HG03103 (cell line): ENCODE data around the gene PANX3.

Experiments
- ATAC-seq: cut with Tn5 transposase; IDR thresholded peaks from one replicate; pipeline ENCODE4 v1.9.1; 2021; ENCODE audit warnings: low read depth; ENCODE audit not compliant: unreplicated experiment

The PANX3 gene

GRCh38 chr11:124656774-124657630 lies 45.8 kb downstream of the PANX3 start:
- no peak for ATAC-seq

GRCh38 chr11:124657904-124658303 lies 46.7 kb downstream of the PANX3 start:
- ATAC-seq, result no peak

- no peak for ATAC-seq
These were observed 47.3 kb downstream of the PANX3 start for GRCh38 chr11:124658501-124658900.

- no peak for ATAC-seq
These were observed 47.8 kb downstream of the PANX3 start for GRCh38 chr11:124658986-124659385.

GRCh38 chr11:124661553-124661952 lies 50.3 kb downstream of the PANX3 start:
- ATAC-seq, result no peak

- no peak for ATAC-seq
These were observed 50.9 kb downstream of the PANX3 start for GRCh38 chr11:124662106-124662505.

- no peak for ATAC-seq
These were observed 52.6 kb downstream of the PANX3 start for GRCh38 chr11:124663861-124664260.

GRCh38 chr11:124667601-124668000 lies 56.4 kb downstream of the PANX3 start:
- ATAC-seq, result no peak

- ATAC-seq, result no peak
These were observed 58.0 kb downstream of the PANX3 start for GRCh38 chr11:124669193-124669592.
